ENCODE data around the gene PPT2. TPM values are rescaled to one million over a fixed set of nuclear protein-coding genes. Genes with fewer than 3 reads are reported as not detected.

PPT2 gene
- total and polyA plus RNA-seq, 2 of the 13 experiments (the other 11 are each of a cell fraction or from before 2014, with no cell fraction given), result 39.2 to 61.8 TPM

DNA sequence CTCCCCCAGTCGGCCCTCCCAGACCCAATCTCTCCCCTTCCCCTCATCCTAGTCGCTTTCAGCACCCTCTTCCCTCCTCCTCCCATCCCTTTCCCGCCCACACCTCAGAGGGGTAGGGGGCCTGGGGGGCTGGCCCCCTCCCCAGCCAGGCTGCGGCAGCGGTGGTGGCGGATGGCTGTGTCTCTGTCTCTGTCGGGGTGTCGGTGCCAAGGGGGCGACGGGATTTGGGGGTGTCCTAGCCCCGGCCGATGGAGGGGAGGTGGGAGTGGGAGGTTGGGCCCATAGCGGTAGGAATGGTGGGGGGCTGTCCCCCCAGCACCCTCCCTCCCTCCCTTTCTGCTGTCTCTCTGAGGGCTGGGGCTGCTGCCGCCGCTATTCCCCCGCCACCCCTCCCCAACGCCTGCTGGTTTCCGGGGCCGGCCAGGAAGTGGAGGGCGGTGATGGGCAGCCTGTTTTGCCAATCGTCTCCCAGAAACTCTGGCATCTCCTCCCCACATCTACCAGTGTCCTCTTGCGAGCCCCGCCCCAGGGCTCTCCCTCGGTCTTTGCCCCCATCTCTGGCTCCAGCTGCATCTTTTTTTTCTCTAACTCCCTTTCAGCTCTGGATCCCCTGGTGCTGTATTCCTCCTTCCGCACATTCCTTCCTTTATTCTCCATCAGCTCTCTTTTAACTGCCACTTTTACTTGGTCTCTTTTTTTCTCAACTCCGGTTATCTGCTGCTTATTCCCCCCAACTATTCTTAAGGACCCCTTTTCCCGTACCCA lies 22.0 kb downstream of the PPT2 start, which contains the start of gene AGPAT1 (continued):
- TF ChIP-seq, protein P1, sequence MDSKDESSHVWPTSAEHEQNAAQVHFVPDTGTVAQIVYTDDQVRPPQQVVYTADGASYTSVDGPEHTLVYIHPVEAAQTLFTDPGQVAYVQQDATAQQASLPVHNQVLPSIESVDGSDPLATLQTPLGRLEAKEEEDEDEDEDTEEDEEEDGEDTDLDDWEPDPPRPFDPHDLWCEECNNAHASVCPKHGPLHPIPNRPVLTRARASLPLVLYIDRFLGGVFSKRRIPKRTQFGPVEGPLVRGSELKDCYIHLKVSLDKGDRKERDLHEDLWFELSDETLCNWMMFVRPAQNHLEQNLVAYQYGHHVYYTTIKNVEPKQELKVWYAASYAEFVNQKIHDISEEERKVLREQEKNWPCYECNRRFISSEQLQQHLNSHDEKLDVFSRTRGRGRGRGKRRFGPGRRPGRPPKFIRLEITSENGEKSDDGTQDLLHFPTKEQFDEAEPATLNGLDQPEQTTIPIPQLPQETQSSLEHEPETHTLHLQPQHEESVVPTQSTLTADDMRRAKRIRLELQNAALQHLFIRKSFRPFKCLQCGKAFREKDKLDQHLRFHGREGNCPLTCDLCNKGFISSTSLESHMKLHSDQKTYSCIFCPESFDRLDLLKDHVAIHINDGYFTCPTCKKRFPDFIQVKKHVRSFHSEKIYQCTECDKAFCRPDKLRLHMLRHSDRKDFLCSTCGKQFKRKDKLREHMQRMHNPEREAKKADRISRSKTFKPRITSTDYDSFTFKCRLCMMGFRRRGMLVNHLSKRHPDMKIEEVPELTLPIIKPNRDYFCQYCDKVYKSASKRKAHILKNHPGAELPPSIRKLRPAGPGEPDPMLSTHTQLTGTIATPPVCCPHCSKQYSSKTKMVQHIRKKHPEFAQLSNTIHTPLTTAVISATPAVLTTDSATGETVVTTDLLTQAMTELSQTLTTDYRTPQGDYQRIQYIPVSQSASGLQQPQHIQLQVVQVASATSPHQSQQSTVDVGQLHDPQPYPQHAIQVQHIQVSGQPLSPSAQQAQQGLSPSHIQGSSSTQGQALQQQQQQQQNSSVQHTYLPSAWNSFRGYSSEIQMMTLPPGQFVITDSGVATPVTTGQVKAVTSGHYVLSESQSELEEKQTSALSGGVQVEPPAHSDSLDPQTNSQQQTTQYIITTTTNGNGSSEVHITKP (CRISPR knock-in tag; IDR thresholded peaks at IDR 0.05; ENCODE audit: low read depth), result peak; percentile 41; the same call in 1 of the 2 replicates
- TF ChIP-seq ZNF230 (CRISPR knock-in tag; IDR thresholded peaks at IDR 0.05) (no peak; the same call in 1 of the 2 replicates), FOSL2 (CRISPR knock-in tag; IDR thresholded peaks at IDR 0.05) (0 out of 2 replicates have a peak, but pooled peaks have one; percentile 8), NFATC3 (CRISPR knock-in tag; IDR thresholded peaks at IDR 0.05) (0 out of 2 replicates have a peak, but pooled peaks have one; percentile 35), RARG (CRISPR knock-in tag; IDR thresholded peaks at IDR 0.05; ENCODE audit: low read depth) (peak; percentile 97; the same call in 1 of the 2 replicates), IRX3 (CRISPR knock-in tag; IDR thresholded peaks at IDR 0.05; ENCODE audit: borderline replicate concordance, low read depth) (no peak), HNRNPH1 (optimal IDR thresholded peaks at IDR 0.05; ENCODE audit: low read depth, low read length) (peak; percentile 70), ZFP62 (CRISPR knock-in tag; IDR thresholded peaks at IDR 0.05) (no peak), ETV6 (CRISPR knock-in tag; conservative IDR thresholded peaks at IDR 0.05) (no peak), NR2F6 (IDR thresholded peaks at IDR 0.05) (0 out of 2 replicates have a peak, but pooled peaks have one; percentile 6), NR2F6 (CRISPR knock-in tag; IDR thresholded peaks at IDR 0.05) (no peak), ZSCAN9 (CRISPR knock-in tag; IDR thresholded peaks at IDR 0.05; ENCODE audit: borderline replicate concordance) (no peak), ZNF589 (CRISPR knock-in tag; conservative IDR thresholded peaks at IDR 0.05) (no peak), ZNF501 (CRISPR knock-in tag; IDR thresholded peaks at IDR 0.05) (no peak), SOX13 (IDR thresholded peaks at IDR 0.05) (no peak), SOX13 (CRISPR knock-in tag; conservative IDR thresholded peaks at IDR 0.05 in 1 of 2, IDR thresholded peaks at IDR 0.05 in 1 of 2) (no peak)
- TF ChIP-seq, protein P2, sequence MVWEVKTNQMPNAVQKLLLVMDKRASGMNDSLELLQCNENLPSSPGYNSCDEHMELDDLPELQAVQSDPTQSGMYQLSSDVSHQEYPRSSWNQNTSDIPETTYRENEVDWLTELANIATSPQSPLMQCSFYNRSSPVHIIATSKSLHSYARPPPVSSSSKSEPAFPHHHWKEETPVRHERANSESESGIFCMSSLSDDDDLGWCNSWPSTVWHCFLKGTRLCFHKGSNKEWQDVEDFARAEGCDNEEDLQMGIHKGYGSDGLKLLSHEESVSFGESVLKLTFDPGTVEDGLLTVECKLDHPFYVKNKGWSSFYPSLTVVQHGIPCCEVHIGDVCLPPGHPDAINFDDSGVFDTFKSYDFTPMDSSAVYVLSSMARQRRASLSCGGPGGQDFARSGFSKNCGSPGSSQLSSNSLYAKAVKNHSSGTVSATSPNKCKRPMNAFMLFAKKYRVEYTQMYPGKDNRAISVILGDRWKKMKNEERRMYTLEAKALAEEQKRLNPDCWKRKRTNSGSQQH (CRISPR knock-in tag; IDR thresholded peaks at IDR 0.05; ENCODE audit: low read depth), result peak; percentile 74; the same call in 1 of the 2 replicates
- TF ChIP-seq, protein P3, sequence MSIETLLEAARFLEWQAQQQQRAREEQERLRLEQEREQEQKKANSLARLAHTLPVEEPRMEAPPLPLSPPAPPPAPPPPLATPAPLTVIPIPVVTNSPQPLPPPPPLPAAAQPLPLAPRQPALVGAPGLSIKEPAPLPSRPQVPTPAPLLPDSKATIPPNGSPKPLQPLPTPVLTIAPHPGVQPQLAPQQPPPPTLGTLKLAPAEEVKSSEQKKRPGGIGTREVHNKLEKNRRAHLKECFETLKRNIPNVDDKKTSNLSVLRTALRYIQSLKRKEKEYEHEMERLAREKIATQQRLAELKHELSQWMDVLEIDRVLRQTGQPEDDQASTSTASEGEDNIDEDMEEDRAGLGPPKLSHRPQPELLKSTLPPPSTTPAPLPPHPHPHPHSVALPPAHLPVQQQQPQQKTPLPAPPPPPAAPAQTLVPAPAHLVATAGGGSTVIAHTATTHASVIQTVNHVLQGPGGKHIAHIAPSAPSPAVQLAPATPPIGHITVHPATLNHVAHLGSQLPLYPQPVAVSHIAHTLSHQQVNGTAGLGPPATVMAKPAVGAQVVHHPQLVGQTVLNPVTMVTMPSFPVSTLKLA (IDR thresholded peaks at IDR 0.05), result no peak
- TF ChIP-seq, protein P4, sequence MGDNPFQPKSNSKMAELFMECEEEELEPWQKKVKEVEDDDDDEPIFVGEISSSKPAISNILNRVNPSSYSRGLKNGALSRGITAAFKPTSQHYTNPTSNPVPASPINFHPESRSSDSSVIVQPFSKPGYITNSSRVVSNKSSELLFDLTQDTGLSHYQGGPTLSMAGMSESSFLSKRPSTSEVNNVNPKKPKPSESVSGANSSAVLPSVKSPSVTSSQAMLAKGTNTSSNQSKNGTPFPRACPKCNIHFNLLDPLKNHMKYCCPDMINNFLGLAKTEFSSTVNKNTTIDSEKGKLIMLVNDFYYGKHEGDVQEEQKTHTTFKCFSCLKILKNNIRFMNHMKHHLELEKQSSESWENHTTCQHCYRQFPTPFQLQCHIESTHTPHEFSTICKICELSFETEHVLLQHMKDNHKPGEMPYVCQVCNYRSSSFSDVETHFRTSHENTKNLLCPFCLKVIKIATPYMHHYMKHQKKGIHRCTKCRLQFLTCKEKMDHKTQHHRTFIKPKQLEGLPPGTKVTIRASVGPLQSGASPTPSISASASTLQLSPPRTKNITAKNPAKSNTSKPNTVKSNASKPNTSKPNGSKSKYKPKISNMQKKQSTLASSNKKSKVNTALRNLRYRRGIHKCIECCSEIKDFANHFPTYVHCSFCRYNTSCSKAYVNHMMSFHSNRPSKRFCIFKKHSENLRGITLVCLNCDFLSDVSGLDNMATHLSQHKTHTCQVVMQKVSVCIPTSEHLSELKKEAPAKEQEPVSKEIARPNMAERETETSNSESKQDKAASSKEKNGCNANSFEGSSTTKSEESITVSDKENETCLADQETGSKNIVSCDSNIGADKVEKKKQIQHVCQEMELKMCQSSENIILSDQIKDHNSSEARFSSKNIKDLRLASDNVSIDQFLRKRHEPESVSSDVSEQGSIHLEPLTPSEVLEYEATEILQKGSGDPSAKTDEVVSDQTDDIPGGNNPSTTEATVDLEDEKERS (CRISPR knock-in tag; IDR thresholded peaks at IDR 0.05), result peak; percentile 66; the same call in 1 of the 2 replicates
